Measurements from ENCODE around the gene ARHGAP8.

- no peak for TF ChIP-seq CTCF (IDR thresholded peaks at IDR 0.05; ENCODE audit: insufficient read depth, low read depth, low read length)
- TF ChIP-seq EZH2 (IDR thresholded peaks at IDR 0.05; ENCODE audit: insufficient read depth, low read length) = no peak
Observed at GRCh38 chr22:44724859-44725258, 27.5 kb upstream of the ARHGAP8 start.
